ENCODE results near the gene SLC7A14. TPM values are rescaled to one million over a fixed set of nuclear protein-coding genes. Genes with fewer than 3 reads are reported as not detected.

Gene SLC7A14
- total RNA-seq, 2 donors from 2014 or later, result not detected

DNA sequence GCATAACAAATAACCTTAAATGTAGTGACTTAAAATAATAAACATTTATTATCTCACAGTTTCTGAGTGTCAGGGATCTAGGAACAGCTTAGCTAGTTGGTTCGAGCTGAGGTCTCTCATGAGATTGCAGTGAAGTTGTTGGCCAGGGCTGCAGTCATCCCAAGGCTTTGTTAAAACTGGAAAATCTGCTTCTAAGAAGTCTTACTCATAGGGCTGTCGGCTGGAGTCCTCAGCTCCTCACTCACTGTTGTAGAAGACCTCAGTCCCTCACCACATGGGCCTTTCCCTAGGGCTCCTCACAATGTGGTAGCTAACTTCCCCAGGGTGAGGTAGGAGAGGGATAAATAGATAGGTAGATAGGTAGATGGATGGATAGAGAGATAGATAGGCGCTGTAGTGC lies 20.8 kb upstream of the SLC7A14 start:
- Mint-ChIP-seq H3K27me3 (peaks cover 14 to 44% of the 10 kb centered on the region in 2 donors), H3K4me3 (no peak overlapping the region), H3K36me3 (no peaks in the 10 kb centered on the region), H3K27ac (no peak overlapping the region), H3K4me1 (ENCODE audit: low read depth in 2 of 2) (no peaks in the 10 kb centered on the region), H3K9me3 (no peaks in the 10 kb centered on the region)
- ATAC-seq (no peak), DNase-seq (ENCODE audit: low spot score) (no peak)

DNA sequence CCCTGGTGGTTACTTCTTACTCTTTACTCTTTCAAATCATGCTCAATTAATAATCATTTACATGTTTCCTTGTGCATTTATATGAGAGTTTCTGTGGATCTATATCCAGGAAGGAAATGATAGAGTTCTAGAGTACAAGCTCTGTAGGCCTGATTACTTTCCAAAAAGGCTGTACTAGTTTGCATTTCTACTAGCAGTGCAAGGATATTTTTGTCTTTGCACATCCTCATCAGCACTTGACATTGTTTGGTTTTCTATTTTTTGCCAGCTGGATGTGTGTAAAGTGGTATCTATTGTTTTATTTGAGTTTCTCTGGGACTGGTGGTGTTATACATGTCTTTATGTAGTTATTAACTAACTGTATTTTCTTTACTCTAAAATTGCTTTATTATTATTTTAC lies 19.6 kb upstream of the SLC7A14 start:
- peaks cover 9 to 49% of the 10 kb centered on the region in 2 donors for H3K27me3 Mint-ChIP-seq
- no peak for ATAC-seq
- H3K27ac Mint-ChIP-seq, result no peak overlapping the region
- H3K4me3 Mint-ChIP-seq, result no peak overlapping the region
- DNase-seq (ENCODE audit: low spot score), result no peak
- H3K4me1 Mint-ChIP-seq (ENCODE audit: low read depth in 2 of 2), result no peaks in the 10 kb centered on the region
- H3K9me3 Mint-ChIP-seq, result no peaks in the 10 kb centered on the region
- no peaks in the 10 kb centered on the region for H3K36me3 Mint-ChIP-seq

DNA sequence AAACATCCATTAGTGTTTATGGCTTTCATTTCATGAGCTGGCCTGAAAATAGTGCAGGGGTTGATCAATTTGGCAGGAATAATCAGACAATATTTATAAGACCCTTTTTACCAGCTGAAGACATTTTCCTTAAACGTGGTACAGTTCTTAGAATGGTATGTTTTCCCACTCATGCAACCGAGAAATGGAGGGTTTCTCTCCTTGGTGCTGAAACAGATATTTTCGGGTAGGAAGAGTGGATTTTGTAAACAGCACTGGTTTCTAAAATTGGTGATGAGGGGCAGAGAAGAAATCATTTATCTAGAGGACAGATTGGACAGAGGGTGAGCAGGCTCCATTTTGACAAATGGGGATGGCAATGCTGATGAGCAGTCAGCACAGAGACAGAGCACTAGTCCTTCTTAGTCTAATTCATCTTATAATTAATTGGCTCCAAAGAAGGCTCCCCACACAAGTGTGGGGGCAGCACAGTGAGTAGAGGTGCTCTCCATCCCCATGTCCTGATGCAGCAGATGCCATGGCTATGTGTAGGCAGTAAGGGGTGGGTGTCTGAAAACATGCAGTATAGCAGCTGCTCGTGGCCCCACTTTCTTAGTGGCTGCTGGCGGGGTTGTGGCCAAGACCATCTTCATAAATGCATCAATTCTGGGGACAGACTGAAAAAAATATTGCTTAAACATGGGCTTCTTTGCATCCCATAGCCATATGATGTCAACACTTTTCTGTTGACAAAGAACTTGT lies 18.1 kb upstream of the SLC7A14 start:
- Mint-ChIP-seq H3K27ac (no peak overlapping the region), H3K36me3 (no peaks in the 10 kb centered on the region), H3K9me3 (no peaks in the 10 kb centered on the region), H3K4me3 (no peak overlapping the region), H3K27me3 (peaks cover 9 to 51% of the 10 kb centered on the region in 2 donors), H3K4me1 (ENCODE audit: low read depth in 2 of 2) (no peaks in the 10 kb centered on the region)
- DNase-seq (ENCODE audit: low spot score) (no peak), ATAC-seq (no peak)

DNA sequence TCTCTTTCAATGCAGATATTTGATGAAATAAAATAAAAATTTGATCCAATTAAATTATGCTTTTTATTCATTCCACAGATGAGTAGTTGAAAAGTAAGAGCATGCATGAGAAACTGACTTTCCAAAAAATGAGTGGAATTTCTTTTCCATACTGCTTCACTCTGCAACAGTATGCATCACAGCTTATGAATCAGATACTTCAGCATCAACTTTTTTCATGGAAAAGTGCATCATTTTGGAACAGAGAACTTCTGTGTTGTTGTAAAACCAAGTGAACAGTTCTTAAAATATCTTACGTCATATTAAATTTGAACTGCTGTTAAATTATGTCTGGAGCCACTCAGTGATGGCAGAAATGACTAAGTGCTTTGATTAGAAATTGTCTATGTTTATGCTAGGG lies 16.7 kb upstream of the SLC7A14 start:
- H3K27ac Mint-ChIP-seq, result no peak overlapping the region
- no peaks in the 10 kb centered on the region for H3K9me3 Mint-ChIP-seq
- no peak overlapping the region for H3K4me3 Mint-ChIP-seq
- no peak for ATAC-seq
- no peaks in the 10 kb centered on the region for H3K36me3 Mint-ChIP-seq
- H3K27me3 Mint-ChIP-seq, result peaks cover 9 to 51% of the 10 kb centered on the region in 2 donors
- H3K4me1 Mint-ChIP-seq (ENCODE audit: low read depth in 2 of 2), result no peaks in the 10 kb centered on the region
- no peak for DNase-seq (ENCODE audit: low spot score)

DNA sequence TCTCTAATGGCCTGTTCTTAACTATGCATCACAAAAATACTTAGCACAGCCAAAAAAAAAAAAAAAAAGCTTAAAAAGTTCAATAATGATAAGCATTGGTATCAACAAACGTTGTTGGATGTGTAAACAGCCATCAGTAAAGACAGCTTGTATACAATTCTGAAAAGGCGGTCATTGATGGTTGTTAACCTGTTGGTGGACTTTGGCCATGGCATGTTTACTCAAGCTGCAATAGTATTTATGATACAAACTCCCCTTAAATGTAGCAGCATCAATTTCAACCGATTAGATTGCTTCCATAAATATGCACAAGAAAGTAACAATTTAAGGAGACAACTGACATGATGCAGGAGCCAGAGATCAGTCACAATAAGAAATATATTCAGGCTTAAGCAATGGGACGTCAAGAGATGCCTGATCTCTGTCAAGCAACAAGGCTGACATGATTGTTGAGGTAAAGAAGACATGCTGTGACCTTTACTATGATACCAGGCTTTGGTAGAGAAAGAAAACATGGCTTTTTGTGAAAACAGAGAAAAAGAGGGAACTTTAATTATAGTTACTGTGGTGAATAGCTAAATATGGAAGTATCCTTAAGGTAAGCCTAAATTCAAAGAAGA lies 14.2 kb upstream of the SLC7A14 start:
- H3K4me1 Mint-ChIP-seq (ENCODE audit: low read depth in 2 of 2), result no peaks in the 10 kb centered on the region
- no peaks in the 10 kb centered on the region for H3K9me3 Mint-ChIP-seq
- DNase-seq (ENCODE audit: low spot score), result no peak
- no peaks in the 10 kb centered on the region for H3K36me3 Mint-ChIP-seq
- H3K27ac Mint-ChIP-seq, result no peak overlapping the region
- no peak overlapping the region for H3K4me3 Mint-ChIP-seq
- H3K27me3 Mint-ChIP-seq, result peaks cover 12 to 60% of the 10 kb centered on the region in 2 donors
- no peak for ATAC-seq

DNA sequence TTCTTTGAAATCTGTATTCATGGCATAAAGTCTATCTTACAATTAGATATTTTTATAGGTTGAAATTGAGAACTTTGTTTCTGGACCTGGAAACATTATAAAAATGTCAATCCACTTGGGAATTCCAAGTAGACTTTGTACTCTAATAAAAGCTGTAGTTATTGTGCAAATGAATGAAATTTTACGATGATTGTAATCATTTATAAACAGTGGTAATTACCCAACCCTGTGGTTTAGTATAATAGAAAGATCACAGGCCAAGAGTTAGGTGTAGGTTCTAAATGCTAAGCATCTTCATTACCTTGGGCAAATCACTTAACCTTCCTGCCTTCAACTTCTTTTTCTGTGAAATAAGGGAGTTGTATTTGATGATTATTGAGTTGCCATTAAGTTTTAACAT lies 13.2 kb upstream of the SLC7A14 start:
- Mint-ChIP-seq H3K27ac (no peak overlapping the region), H3K9me3 (no peaks in the 10 kb centered on the region), H3K4me1 (ENCODE audit: low read depth in 2 of 2) (no peaks in the 10 kb centered on the region), H3K36me3 (no peaks in the 10 kb centered on the region), H3K4me3 (no peak overlapping the region), H3K27me3 (peaks cover 12 to 60% of the 10 kb centered on the region in 2 donors)
- ATAC-seq, result no peak
- no peak for DNase-seq (ENCODE audit: low spot score)

DNA sequence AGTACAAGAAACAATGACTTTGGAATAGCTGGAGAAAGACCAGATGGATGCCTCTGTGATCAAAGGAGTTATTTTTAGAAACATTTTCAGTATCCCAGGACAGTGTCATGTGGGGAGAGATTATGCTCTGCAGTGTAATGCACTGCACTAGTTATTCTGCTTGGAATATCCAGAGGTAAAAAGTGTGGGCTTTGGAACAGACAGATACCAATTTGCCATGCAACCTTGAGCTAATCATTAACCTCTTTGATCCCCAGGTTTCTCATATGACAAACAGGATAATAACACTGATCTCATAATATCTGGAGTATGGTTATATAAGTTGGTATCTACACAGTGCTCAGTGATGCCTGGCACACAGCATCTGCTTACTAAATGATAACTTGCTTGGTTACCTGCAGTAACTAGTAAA lies 12.2 kb upstream of the SLC7A14 start:
- ATAC-seq (no peak), DNase-seq (ENCODE audit: low spot score) (no peak)
- no peak overlapping the region for H3K27ac Mint-ChIP-seq
- peaks cover 12 to 53% of the 10 kb centered on the region in 2 donors for H3K27me3 Mint-ChIP-seq
- H3K4me1 Mint-ChIP-seq (ENCODE audit: low read depth in 2 of 2), result no peaks in the 10 kb centered on the region
- no peak overlapping the region for H3K4me3 Mint-ChIP-seq
- H3K36me3 Mint-ChIP-seq, result no peaks in the 10 kb centered on the region
- no peaks in the 10 kb centered on the region for H3K9me3 Mint-ChIP-seq

DNA sequence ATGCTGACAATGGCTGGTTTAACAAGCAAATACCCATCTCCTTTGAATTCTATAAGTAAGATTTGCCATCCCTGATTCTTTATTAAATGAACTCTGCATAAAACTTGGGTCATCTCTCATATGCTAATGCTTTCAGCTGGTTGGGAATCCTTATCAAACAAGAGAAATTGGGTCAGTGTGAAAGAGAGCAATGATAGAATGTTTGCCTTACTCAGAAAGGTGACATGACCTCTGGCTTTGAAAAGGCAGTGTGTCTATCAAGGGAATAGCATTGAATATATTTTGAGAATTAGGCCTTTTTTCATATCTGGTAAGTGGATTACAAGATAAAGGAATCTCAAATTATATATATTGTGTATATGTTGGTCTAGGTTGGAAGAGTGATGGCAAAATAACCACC lies 8.7 kb upstream of the SLC7A14 start:
- H3K9me3 Mint-ChIP-seq, result no peaks in the 10 kb centered on the region
- H3K36me3 Mint-ChIP-seq, result no peaks in the 10 kb centered on the region
- H3K27me3 Mint-ChIP-seq, result peaks cover 18 to 40% of the 10 kb centered on the region in 2 donors
- ATAC-seq, result no peak
- no peak overlapping the region for H3K27ac Mint-ChIP-seq
- H3K4me3 Mint-ChIP-seq, result no peak overlapping the region
- H3K4me1 Mint-ChIP-seq (ENCODE audit: low read depth in 2 of 2), result no peaks in the 10 kb centered on the region
- no peak for DNase-seq (ENCODE audit: low spot score)

DNA sequence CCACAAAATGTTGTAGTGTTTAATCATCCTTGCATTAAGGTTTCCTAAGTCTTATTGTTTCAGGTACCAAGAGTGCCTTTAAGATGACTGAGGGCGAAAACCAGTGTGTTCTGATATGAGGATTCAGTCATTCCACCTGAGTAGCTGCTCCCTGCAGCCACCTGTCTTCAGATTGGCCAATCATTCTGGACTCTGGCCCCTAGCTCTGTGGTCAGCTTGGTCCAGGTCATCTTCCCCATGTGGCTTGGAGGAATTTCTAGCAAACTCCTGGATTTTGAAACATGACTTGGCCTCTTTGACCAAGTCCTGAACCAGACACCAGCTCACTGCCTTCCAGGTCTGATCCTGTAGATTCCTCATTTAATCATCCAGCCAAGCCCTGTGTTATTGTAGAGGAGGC lies 7.8 kb upstream of the SLC7A14 start:
- Mint-ChIP-seq H3K9me3 (no peaks in the 10 kb centered on the region), H3K36me3 (no peaks in the 10 kb centered on the region), H3K27ac (no peak overlapping the region), H3K4me3 (no peak overlapping the region), H3K4me1 (ENCODE audit: low read depth in 2 of 2) (no peaks in the 10 kb centered on the region), H3K27me3 (peaks cover 22 to 49% of the 10 kb centered on the region in 2 donors)
- no peak for DNase-seq (ENCODE audit: low spot score)
- no peak for ATAC-seq

DNA sequence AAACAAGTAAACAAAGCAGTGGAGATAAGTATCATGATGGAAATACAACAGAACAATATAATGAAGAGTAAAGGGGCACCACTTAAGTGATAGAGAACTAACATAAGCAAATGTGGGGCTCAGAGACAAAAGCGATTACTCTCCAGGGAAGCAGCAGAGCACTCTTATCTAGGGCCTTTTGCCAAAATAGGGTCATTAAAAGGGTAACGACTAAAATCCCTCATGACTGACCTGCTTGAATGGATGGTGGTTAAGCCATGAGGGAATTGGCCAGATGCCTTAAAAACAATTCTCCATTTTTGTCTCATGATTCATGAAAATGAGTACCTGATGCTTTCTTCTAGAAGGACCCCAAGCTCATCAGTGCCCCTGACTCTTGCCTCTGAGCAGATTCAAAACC lies 3.2 kb upstream of the SLC7A14 start:
- H3K36me3 Mint-ChIP-seq, result peaks cover 6% of the 10 kb centered on the region
- H3K4me3 Mint-ChIP-seq, result no peak overlapping the region
- H3K27me3 Mint-ChIP-seq, result peaks cover 39 to 49% of the 10 kb centered on the region in 2 donors
- DNase-seq (ENCODE audit: low spot score), result no peak
- H3K9me3 Mint-ChIP-seq, result peaks cover 5% of the 10 kb centered on the region
- H3K4me1 Mint-ChIP-seq (ENCODE audit: low read depth in 2 of 2), result no peaks in the 10 kb centered on the region
- H3K27ac Mint-ChIP-seq, result no peak overlapping the region
- no peak for ATAC-seq

DNA sequence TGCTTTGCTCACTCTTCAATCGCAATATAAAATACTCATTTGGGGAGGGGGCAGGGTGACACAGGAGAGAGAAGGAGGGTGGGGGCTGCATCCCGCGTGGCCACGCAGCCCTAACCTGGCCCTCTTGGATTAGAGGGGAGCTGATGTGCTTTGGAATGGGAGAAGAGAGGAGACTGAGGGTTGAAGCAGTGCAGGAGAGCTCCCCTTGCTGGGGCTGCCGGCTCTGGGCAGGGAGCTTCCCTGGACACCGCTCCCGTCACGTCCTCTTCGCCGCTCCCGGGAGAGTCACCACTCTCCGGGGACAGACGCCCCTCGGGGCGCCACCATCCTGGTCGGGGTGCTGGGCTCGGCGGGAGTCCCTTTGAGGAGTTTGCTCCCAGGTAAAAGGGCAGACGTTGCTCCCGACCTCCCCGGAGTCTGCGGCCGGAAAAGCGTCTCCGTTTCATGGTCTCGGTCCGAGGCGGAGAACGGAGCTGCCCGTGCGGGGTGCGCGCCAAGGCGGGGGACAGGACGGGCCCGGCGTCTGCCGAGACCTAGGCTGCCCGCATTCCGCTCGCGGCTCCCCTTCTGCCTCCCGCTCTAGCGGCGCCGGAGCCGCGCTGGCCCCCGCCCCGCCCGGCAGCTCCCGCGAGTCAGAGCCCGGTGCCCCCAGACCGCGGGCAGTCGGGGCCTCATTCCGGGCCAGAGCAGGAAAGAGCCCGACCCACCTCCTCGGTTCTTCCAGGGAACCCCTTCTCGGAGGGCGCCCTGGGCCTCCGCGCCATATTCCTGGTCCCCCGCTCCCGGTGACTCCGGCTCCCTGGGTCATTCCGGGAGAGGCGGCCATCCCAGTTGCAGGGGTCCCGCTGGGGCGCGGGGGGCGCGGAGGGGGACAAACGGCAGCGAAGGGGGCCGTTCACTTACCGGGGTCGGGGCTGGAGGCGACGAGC lies 603 bp downstream of the SLC7A14 start:
- peaks cover 45 to 59% of the 10 kb centered on the region in 2 donors for H3K27me3 Mint-ChIP-seq
- no peak overlapping the region for H3K27ac Mint-ChIP-seq

DNA sequence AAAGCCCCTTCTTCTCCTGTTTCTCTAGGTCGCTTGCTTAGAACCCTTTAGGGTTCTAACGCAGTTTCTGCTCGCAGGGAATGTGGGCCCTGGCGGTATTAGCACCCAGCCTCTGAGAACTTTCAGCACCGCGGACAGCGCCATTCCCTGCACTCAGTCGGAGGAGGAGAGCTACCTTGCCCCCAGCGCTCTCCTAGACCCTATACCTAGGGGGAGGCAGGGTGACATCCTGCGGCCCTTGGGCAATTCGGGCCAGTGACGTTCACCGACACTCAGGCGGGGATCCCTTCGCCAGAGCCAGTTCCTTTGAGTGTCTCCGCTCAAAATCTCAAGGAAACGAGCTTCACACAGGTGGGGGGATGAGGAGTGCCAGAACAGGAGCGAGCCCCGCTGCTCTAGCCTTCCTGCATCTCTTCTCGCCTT lies 1.3 kb downstream of the SLC7A14 start:
- peak in 1 of 2 donors; percentile 52 for ATAC-seq
- Mint-ChIP-seq H3K36me3 (peaks cover 18% of the 10 kb centered on the region), H3K27ac (no peak overlapping the region), H3K9me3 (peaks cover 8% of the 10 kb centered on the region), H3K4me3 (no peak overlapping the region), H3K27me3 (peaks cover 42 to 64% of the 10 kb centered on the region in 2 donors), H3K4me1 (ENCODE audit: low read depth in 2 of 2) (no peaks in the 10 kb centered on the region)
- DNase-seq (ENCODE audit: low spot score), result no peak

More for the DNA sequence above, 603 bp downstream of the SLC7A14 start:
- Mint-ChIP-seq H3K9me3 (peaks cover 8% of the 10 kb centered on the region), H3K4me3 (no peak overlapping the region), H3K36me3 (peaks cover 18% of the 10 kb centered on the region), H3K4me1 (ENCODE audit: low read depth in 2 of 2) (no peaks in the 10 kb centered on the region)
- DNase-seq (ENCODE audit: low spot score), result no peak
- no peak for ATAC-seq

DNA sequence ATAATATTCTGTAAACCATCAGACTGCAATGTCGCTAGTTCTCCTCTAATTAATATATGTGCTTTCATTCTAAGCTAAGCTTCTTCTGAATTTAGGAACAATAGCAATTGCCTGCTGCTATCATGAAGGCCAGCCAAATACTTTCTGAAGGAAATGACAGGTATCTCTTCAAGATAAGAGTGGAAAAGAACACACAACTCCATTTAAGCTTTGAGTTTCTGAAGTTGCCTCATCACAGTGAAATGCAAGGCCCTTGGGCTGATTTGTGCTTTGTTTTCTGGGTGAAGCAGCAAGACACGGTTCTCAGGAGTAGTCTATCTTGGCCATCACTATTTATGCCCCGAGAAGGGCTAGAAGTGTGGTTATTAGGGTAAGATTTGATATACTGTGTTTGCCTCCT lies 6.2 kb downstream of the SLC7A14 start:
- no peak for DNase-seq (ENCODE audit: low spot score)
- no peak for ATAC-seq
- no peak overlapping the region for H3K27ac Mint-ChIP-seq
- peaks cover 12% of the 10 kb centered on the region for H3K36me3 Mint-ChIP-seq
- H3K4me1 Mint-ChIP-seq (ENCODE audit: low read depth in 2 of 2), result no peaks in the 10 kb centered on the region
- H3K9me3 Mint-ChIP-seq, result peaks cover 3% of the 10 kb centered on the region
- H3K4me3 Mint-ChIP-seq, result no peak overlapping the region
- H3K27me3 Mint-ChIP-seq, result peaks cover 29 to 44% of the 10 kb centered on the region in 2 donors

Data from natural killer cell treated with Interleukin-12 subunit alpha and Interleukin-12 subunit beta and Interleukin-15 and Interleukin-18, amount 100 ng/mL, for 72 hours (primary cell).